GM12878 (cell line): ENCODE data around the gene GIMAP2. TPM values are rescaled to one million over a fixed set of nuclear protein-coding genes. Genes with fewer than 3 reads are reported as not detected.

Source experiments
- ATAC-seq: fragments of 200-7000 bp; cut with Tn5 transposase; 3 replicates; pipeline ENCODE4 v1.9.1; 2020; ENCODE audit warnings: mild to moderate bottlenecking, moderate library complexity
- BruUV-seq: library from RNA; stranded (reverse); fragments of 400-500 nt; replicated peaks from 2 replicates; lab custom pipeline; 2021; lab: Mats Ljungman, UMichigan
- CTCF ChIA-PET: fragments of 300-600 bp; sonication (Branson Sonifier 250); formaldehyde crosslinking; extraction: SDS; loops from one replicate; lab custom pipeline; 2021; ENCODE audit warnings: inconsistent platforms; lab: Yijun Ruan, JAX
- POLR2A ChIA-PET: fragments of 350-600 bp; formaldehyde crosslinking; extraction: SDS; loops from one replicate; lab custom pipeline; 2021; ENCODE audit warnings: inconsistent platforms; lab: Charles Lee
- RAD21 ChIA-PET: fragments of 300-600 bp; sonication (Branson Sonifier 250); formaldehyde crosslinking; loops from one replicate; lab custom pipeline; 2023; ENCODE audit warnings: antibody characterized with exemption; ENCODE audit not compliant: unreplicated experiment; lab: Charles Lee
- SMC1A ChIA-PET: fragments of 300-600 bp; sonication (Branson Sonifier 250); formaldehyde crosslinking; loops from one replicate; lab custom pipeline; 2023; ENCODE audit not compliant: unreplicated experiment, uncharacterized antibody; lab: Charles Lee
- DNase-seq: peaks from one replicate; pipeline ENCODE4 v3.0.0-alpha.2; 2011; ENCODE audit warnings: low read depth, low spot score
- FAIRE-seq: peaks from 3 replicates; lab custom pipeline; 2011; peaks lifted over from hg19 to GRCh38; lab: Jason Lieb, UNC
- H2AFZ ChIP-seq: 2 replicates; pipeline ENCODE4 v1.6.0; 2011; ENCODE audit warnings: low read depth, low read length, control low read depth; ENCODE audit not compliant: control insufficient read depth
- H3K27ac ChIP-seq: 2 replicates; pipeline ENCODE4 v1.5.1; 2011; ENCODE audit warnings: control low read depth; ENCODE audit not compliant: control insufficient read depth, insufficient read depth
- H3K27me3 ChIP-seq, 2 experiments: replicated peaks in 1 of 2; 2 replicates each; pipeline versions ENCODE4 v1.6.0 to v1.6.1; 2011; ENCODE audit warnings: low read length in 1 of 2; ENCODE audit not compliant: control insufficient read depth in 2 of 2, insufficient read depth in 2 of 2
- H3K36me3 ChIP-seq, 2 experiments: 2 replicates each; pipeline ENCODE4 v1.5.1; 2011; ENCODE audit warnings: low read length in 1 of 2; ENCODE audit not compliant: control insufficient read depth in 2 of 2, insufficient read depth in 2 of 2
- H3K4me1 ChIP-seq: 2 replicates; pipeline ENCODE4 v1.6.1; 2011; ENCODE audit warnings: mild to moderate bottlenecking, low read length, moderate library complexity, mixed read lengths; ENCODE audit not compliant: control insufficient read depth, insufficient read depth
- H3K4me2 ChIP-seq: 2 replicates; pipeline ENCODE4 v1.6.0; 2011; ENCODE audit warnings: control low read depth; ENCODE audit not compliant: control insufficient read depth, insufficient read depth
- H3K4me3 ChIP-seq: fragments of 200-600 bp; sonication (generic); 2 replicates; pipeline ENCODE4 v1.5.1; 2016
- H3K79me2 ChIP-seq: 2 replicates; pipeline ENCODE4 v1.6.0; 2011; ENCODE audit warnings: low read length; ENCODE audit not compliant: control insufficient read depth, insufficient read depth
- H3K9ac ChIP-seq: 2 replicates; pipeline ENCODE4 v1.8.0; 2011; ENCODE audit warnings: low read length, control low read depth, mixed read lengths; ENCODE audit not compliant: control insufficient read depth, insufficient read depth
- H3K9me3 ChIP-seq: replicated peaks from 3 replicates; pipeline ENCODE4 v1.5.1; 2011; ENCODE audit warnings: mild to moderate bottlenecking, low read length; ENCODE audit not compliant: control insufficient read depth, insufficient read depth
- H4K20me1 ChIP-seq: 2 replicates; pipeline ENCODE4 v1.6.0; 2011; ENCODE audit not compliant: control insufficient read depth, insufficient read depth
- CUX1 ChIP-seq: IDR thresholded peaks from 2 replicates; pipeline ENCODE4 v1.6.1; 2012; ENCODE audit warnings: improper control_type of control experiment, low read depth, low read length; ENCODE audit not compliant: insufficient replicate concordance
- E4F1 ChIP-seq: fragments of 450-650 bp; IDR thresholded peaks from 2 replicates; pipeline ENCODE4 v1.6.1; 2018; ENCODE audit warnings: borderline replicate concordance, mild to moderate bottlenecking; ENCODE audit not compliant: partially characterized antibody
- ETV6 ChIP-seq, 2 experiments: fragments of 450-650 bp in 1 of 2; IDR thresholded peaks in 1 of 2; conservative IDR thresholded peaks in 1 of 2; 2 replicates each; pipeline ENCODE4 v1.6.1; 2014; ENCODE audit warnings: antibody characterized with exemption in 1 of 2, borderline replicate concordance in 1 of 2, low read depth in 1 of 2, mild to moderate bottlenecking in 1 of 2, moderate library complexity in 1 of 2
- FOXK2 ChIP-seq: fragments of 450-650 bp; IDR thresholded peaks from 2 replicates; pipeline ENCODE4 v1.6.1; 2017; ENCODE audit warnings: mild to moderate bottlenecking, moderate library complexity
- IKZF1 ChIP-seq: fragments of 450-650 bp; conservative IDR thresholded peaks from 2 replicates; pipeline ENCODE4 v1.6.1; 2017; ENCODE audit warnings: antibody characterized with exemption, mild to moderate bottlenecking
- PKNOX1 ChIP-seq: fragments of 450-650 bp; IDR thresholded peaks from 2 replicates; pipeline ENCODE4 v1.6.1; 2016; ENCODE audit warnings: mild to moderate bottlenecking
- TARDBP ChIP-seq: IDR thresholded peaks from 2 replicates; pipeline ENCODE4 v1.6.1; 2016; ENCODE audit warnings: borderline replicate concordance
- USF2 ChIP-seq: IDR thresholded peaks from 2 replicates; pipeline ENCODE4 v1.6.1; 2011; ENCODE audit warnings: low read depth, low read length, improper control_type of control experiment, borderline replicate concordance
- ZBTB40 ChIP-seq: fragments of 450-650 bp; IDR thresholded peaks from 2 replicates; pipeline ENCODE4 v1.6.1; 2016; ENCODE audit warnings: mild to moderate bottlenecking, moderate library complexity, borderline replicate concordance
- WGBS: methylation state at CpG from one replicate; pipeline ENCODE4 v1.1.6; 2016; ENCODE audit warnings: low lambda C conversion rate; ENCODE audit not compliant: insufficient replicate concordance, insufficient coverage; ENCODE audit errors: missing lambda C conversion rate; 5-methylcytosine and 5-hydroxymethylcytosine counted together
- in situ Hi-C: fragments of 300-500 bp; cut with MboI; formaldehyde crosslinking; loops from 9 replicates; pipeline ENCODE4 v1.14.3; 2018; ENCODE audit warnings: mixed read lengths
- intact Hi-C: fragments of 100-400 bp; cut with micrococcal nuclease; formaldehyde crosslinking; loops from one replicate; pipeline ENCODE4 v1.14.2; 2022; ENCODE audit not compliant: unreplicated experiment
- polyA plus RNA-seq, 11 experiments: library from polyadenylated mRNA; depleted of rRNA in 4 of 11; unstranded in 6 of 11; stranded (reverse) in 5 of 11; fragments of >200 nt; fragmentation: Nextera tagmentation in 4 of 11; fragmentation: Illumina TruSeq in 1 of 11; extraction: Ambion mirVana in 4 of 11; extraction: Trizol in 1 of 11; gene quantifications; 1 replicate in 1 of 11; 2 replicates in 10 of 11; pipeline versions ENCODE4 v1.2.1 to v1.2.3, GENCODE V29; 2011 to 2016; ENCODE audit warnings: inconsistent platforms in 2 of 11, missing spikeins in 2 of 11, low read depth in 1 of 11
- total RNA-seq, 4 experiments: library from RNA; depleted of rRNA in 3 of 4; stranded (reverse); fragments of >200 nt in 3 of 4; fragmentation: Illumina TruSeq in 1 of 4; extraction: Trizol in 1 of 4; gene quantifications; 2 replicates each; pipeline versions ENCODE4 v1.2.1 to v1.2.3, GENCODE V29; 2013 to 2021

Gene GIMAP2
- total and polyA plus RNA-seq, 10 of the 15 experiments (the other 5 are each of a cell fraction or from before 2014, with no cell fraction given) = 21.3 to 102 (median 31.8) TPM

GRCh38 chr7:150695654-150696053, 10.1 kb downstream of the GIMAP2 start:
- Histone ChIP-seq H3K9ac (no peak overlapping the region), H3K79me2 (no peaks in the 10 kb centered on the region), H4K20me1 (no peaks in the 10 kb centered on the region), H3K27ac (no peak overlapping the region), H3K4me3 (no peak overlapping the region), H3K4me1 (no peaks in the 10 kb centered on the region), H3K36me3 (peaks cover 7% of the 10 kb centered on the region in 2 experiments; a peak in 3 of 4 replicates), H2AFZ (no peak overlapping the region), H3K27me3 (no peaks in the 10 kb centered on the region), H3K9me3 (peaks cover 26% of the 10 kb centered on the region), H3K4me2 (no peak overlapping the region)
- ChIA-PET RAD21 (no interaction called here), POLR2A (interaction anchor here (0.5 kb wide), 1 partner anchor 345 kb away, joined by 3 read pairs; no protein-coding TSS in a partner anchor), SMC1A (interaction anchor here (1.9 kb wide), 1 partner anchor 10 kb away, joined by 8 read pairs; the partner anchor contains the start of gene GIMAP2), CTCF (no interaction called here)
- 69% methylated on average over 2 of the region's 2 CpGs for WGBS
- in situ Hi-C loops (no loop called here), intact Hi-C loops (no loop called here)
- ATAC-seq = no peak
- no peak for FAIRE-seq
- BruUV-seq = no TSS peak
- no peak for DNase-seq
- TF ChIP-seq ZBTB40 = no peak
- TF ChIP-seq TARDBP = no peak
- no peak for TF ChIP-seq E4F1
- TF ChIP-seq ETV6 (conservative IDR thresholded peaks at IDR 0.05 in 1 of 2, IDR thresholded peaks at IDR 0.05 in 1 of 2; ENCODE audit: borderline replicate concordance in 1 of 2, low read depth in 1 of 2) = no peak
- no peak for TF ChIP-seq IKZF1
- TF ChIP-seq CUX1 = no peak
- TF ChIP-seq FOXK2 = no peak
- TF ChIP-seq USF2 = no peak
- TF ChIP-seq PKNOX1 = no peak
